Mesenchymal stem cell (in vitro differentiated cells and primary cell): Measurements from ENCODE around the gene TEX29. TPM values are rescaled to one million over a fixed set of nuclear protein-coding genes. Genes with fewer than 3 reads are reported as not detected.

ENCODE experiments used
- DNase-seq: peaks from one replicate; pipeline ENCODE4 v3.0.0-alpha.2; 2013
- H2AFZ ChIP-seq: one replicate; pipeline ENCODE4 v1.6.1; 2013; ENCODE audit warnings: low read depth, mild to moderate bottlenecking, control low read depth, inconsistent platforms, low read length, moderate library complexity
- H2AK5ac ChIP-seq: 2 replicates; pipeline ENCODE4 v1.6.1; 2013; ENCODE audit warnings: low read length, moderate library complexity, mild to moderate bottlenecking, inconsistent platforms; ENCODE audit not compliant: severe bottlenecking
- H2BK120ac ChIP-seq: one replicate; pipeline ENCODE4 v1.6.1; 2013; ENCODE audit warnings: low read depth, mild to moderate bottlenecking, inconsistent platforms, low read length, moderate library complexity
- H2BK12ac ChIP-seq, 2 experiments: one replicate each; pipeline ENCODE4 v1.6.1; 2013; ENCODE audit warnings: inconsistent platforms in 2 of 2, low read length in 2 of 2, mild to moderate bottlenecking in 2 of 2, moderate library complexity in 2 of 2, control low read depth in 1 of 2
- H2BK15ac ChIP-seq: one replicate; pipeline ENCODE4 v1.6.1; 2013; ENCODE audit warnings: mild to moderate bottlenecking, low read depth, inconsistent platforms; ENCODE audit not compliant: poor library complexity, severe bottlenecking
- H2BK5ac ChIP-seq: 2 replicates; pipeline ENCODE4 v1.6.1; 2013; ENCODE audit warnings: low read depth, mild to moderate bottlenecking, low read length, control low read depth, inconsistent platforms; ENCODE audit not compliant: poor library complexity, severe bottlenecking
- H3K14ac ChIP-seq, 2 experiments: one replicate each; pipeline ENCODE4 v1.6.1; 2013; ENCODE audit warnings: inconsistent platforms in 2 of 2, low read length in 2 of 2, control low read depth in 1 of 2, mild to moderate bottlenecking in 1 of 2, moderate library complexity in 1 of 2
- H3K18ac ChIP-seq, 2 experiments: one replicate each; pipeline ENCODE4 v1.6.1; 2013; ENCODE audit warnings: inconsistent platforms in 2 of 2, low read length in 2 of 2, control low read depth in 1 of 2, low read depth in 1 of 2, mild to moderate bottlenecking in 1 of 2
- H3K23ac ChIP-seq, 2 experiments: one replicate each; pipeline ENCODE4 v1.6.1; 2013; ENCODE audit warnings: inconsistent platforms in 2 of 2, low read length in 2 of 2, mild to moderate bottlenecking in 2 of 2, moderate library complexity in 2 of 2, control low read depth in 1 of 2
- H3K27ac ChIP-seq: 2 replicates; pipeline ENCODE4 v1.5.1; 2013; ENCODE audit warnings: mild to moderate bottlenecking, moderate library complexity, low read length, control low read depth, inconsistent platforms; ENCODE audit not compliant: poor library complexity, severe bottlenecking
- H3K27me3 ChIP-seq, 2 experiments: 2 replicates each; pipeline versions ENCODE4 v1.6.1 to v1.7.0; 2013; ENCODE audit warnings: low read length in 2 of 2, mild to moderate bottlenecking in 2 of 2, moderate library complexity in 2 of 2, control low read depth in 1 of 2, inconsistent platforms in 1 of 2; ENCODE audit not compliant: control insufficient read depth in 1 of 2, insufficient read depth in 1 of 2
- H3K36me3 ChIP-seq, 2 experiments: 2 replicates each; pipeline versions ENCODE4 v1.6.1 to v1.7.0; 2013; ENCODE audit warnings: low read length in 2 of 2, control low read depth in 1 of 2, inconsistent platforms in 1 of 2, low read depth in 1 of 2, mild to moderate bottlenecking in 1 of 2; ENCODE audit not compliant: insufficient read depth in 2 of 2, control insufficient read depth in 1 of 2
- H3K4ac ChIP-seq, 2 experiments: one replicate each; pipeline ENCODE4 v1.6.1; 2013; ENCODE audit warnings: inconsistent platforms in 2 of 2, low read length in 2 of 2, mild to moderate bottlenecking in 2 of 2, moderate library complexity in 2 of 2, control low read depth in 1 of 2, low read depth in 1 of 2
- H3K4me1 ChIP-seq: 2 replicates; pipeline ENCODE4 v1.6.1; 2013; ENCODE audit warnings: low read depth, low read length, control low read depth; ENCODE audit not compliant: control insufficient read depth, insufficient read depth
- H3K4me2 ChIP-seq: 2 replicates; pipeline ENCODE4 v1.6.1; 2013; ENCODE audit warnings: low read length, mild to moderate bottlenecking, inconsistent platforms; ENCODE audit not compliant: poor library complexity, severe bottlenecking
- H3K4me3 ChIP-seq, 2 experiments: 2 replicates each; pipeline versions ENCODE4 v1.5.1 to v1.7.0; 2013; ENCODE audit warnings: low read length in 2 of 2, mild to moderate bottlenecking in 2 of 2, control low read depth in 1 of 2, low read depth in 1 of 2; ENCODE audit not compliant: insufficient read depth in 1 of 2
- H3K79me1 ChIP-seq: replicated peaks from 2 replicates; pipeline ENCODE4 v1.6.1; 2013; ENCODE audit warnings: mild to moderate bottlenecking, control low read depth, low read length, inconsistent platforms; ENCODE audit not compliant: poor library complexity, severe bottlenecking
- H3K9ac ChIP-seq: 2 replicates; pipeline ENCODE4 v1.7.0; 2013; ENCODE audit warnings: mild to moderate bottlenecking, low read length, moderate library complexity
- H3K9me3 ChIP-seq: 2 replicates; pipeline ENCODE4 v1.7.0; 2013; ENCODE audit warnings: mild to moderate bottlenecking, low read length; ENCODE audit not compliant: control insufficient read depth
- H4K8ac ChIP-seq: one replicate; pipeline ENCODE4 v1.6.1; 2013; ENCODE audit warnings: inconsistent platforms, mild to moderate bottlenecking, low read length, moderate library complexity
- H4K91ac ChIP-seq: one replicate; pipeline ENCODE4 v1.6.1; 2013; ENCODE audit warnings: mild to moderate bottlenecking, low read length, inconsistent platforms
- WGBS: methylation state at CpG from one replicate; pipeline ENCODE4 v1.1.7; 2013; ENCODE audit warnings: mixed read lengths; 5-methylcytosine and 5-hydroxymethylcytosine counted together
- polyA plus RNA-seq, 2 experiments: library from polyadenylated mRNA; stranded (reverse); fragments of 200-250 nt; gene quantifications; one replicate each; pipeline ENCODE4 v1.2.3, GENCODE V29; 2013

TEX29 gene
- polyA plus RNA-seq (2013, experiment 1 of 2) = 0.41 TPM
- polyA plus RNA-seq (2013, experiment 2 of 2) = 0.44 TPM

GRCh38 chr13:111319998-111320911 lies at the start of gene TEX29:
TSS of gene TEX29 (plus strand) at chr13:111320642. CDS start at chr13:111320891, 249 bp downstream.
- Histone ChIP-seq H3K9ac (no peak within 1 kb of the TSS), H4K8ac (no peak within 1 kb of the TSS), H3K4me1 (peaks cover 4% of the 10 kb centered on the region), H3K27ac (no peak within 1 kb of the TSS), H3K4me2 (no peak within 1 kb of the TSS), H3K79me1 (no peaks in the 10 kb centered on the region), H3K4ac (no peak within 1 kb of the TSS), H2BK120ac (no peak within 1 kb of the TSS), H3K9me3 (no peaks in the 10 kb centered on the region), H2BK12ac (no peak within 1 kb of the TSS), H4K91ac (no peak within 1 kb of the TSS), H2BK5ac (no peak within 1 kb of the TSS), H2AFZ (no peak within 1 kb of the TSS), H3K36me3 (peaks cover 4 to 14% of the 10 kb centered on the region in 2 experiments), H2AK5ac (no peak within 1 kb of the TSS), H3K14ac (no peak within 1 kb of the TSS), H3K18ac (no peak within 1 kb of the TSS), H2BK15ac (no peak within 1 kb of the TSS), H3K23ac (no peak within 1 kb of the TSS), H3K4me3 (no peak within 1 kb of the TSS), H3K27me3 (peaks cover 0 to 18% of the 10 kb centered on the region in 2 experiments)
- 84% methylated on average over 35 of the region's 35 CpGs for WGBS
- no peak for DNase-seq

GRCh38 chr13:111270765-111271698 lies 49.4 kb upstream of the TEX29 start:
- no peaks in the 10 kb centered on the region for H3K27me3 ChIP-seq
- H3K4ac ChIP-seq = no peak overlapping the region
- no peak overlapping the region for H2BK120ac ChIP-seq
- no peak overlapping the region for H3K4me2 ChIP-seq
- H3K18ac ChIP-seq = no peak overlapping the region
- H3K79me1 ChIP-seq = peaks cover 41% of the 10 kb centered on the region
- no peak overlapping the region for H2BK5ac ChIP-seq
- H3K4me3 ChIP-seq = peak overlapping the region in 1 of 2 experiments; percentile 66
- H3K4me1 ChIP-seq = peaks cover 12% of the 10 kb centered on the region
- no peak overlapping the region for H3K23ac ChIP-seq
- no peak overlapping the region for H4K8ac ChIP-seq
- H4K91ac ChIP-seq = no peak overlapping the region
- H3K36me3 ChIP-seq = peaks cover 49 to 70% of the 10 kb centered on the region in 2 experiments
- H2AFZ ChIP-seq = no peak overlapping the region
- no peaks in the 10 kb centered on the region for H3K9me3 ChIP-seq
- no peak overlapping the region for H2BK15ac ChIP-seq
- no peak for DNase-seq
- no peak overlapping the region for H2BK12ac ChIP-seq
- H3K14ac ChIP-seq = no peak overlapping the region
- no peak overlapping the region for H3K27ac ChIP-seq
- 94% methylated on average over 20 of the region's 20 CpGs for WGBS
- no peak overlapping the region for H2AK5ac ChIP-seq
- H3K9ac ChIP-seq = peak overlapping the region; percentile 78

GRCh38 chr13:111272117-111272516 lies 48.3 kb upstream of the TEX29 start:
- H2AFZ ChIP-seq = no peak overlapping the region
- H3K4me3 ChIP-seq = no peak overlapping the region
- no peak overlapping the region for H3K23ac ChIP-seq
- DNase-seq = no peak
- no peak overlapping the region for H2BK5ac ChIP-seq
- no peak overlapping the region for H2BK15ac ChIP-seq
- H3K4ac ChIP-seq = no peak overlapping the region
- no peak overlapping the region for H3K14ac ChIP-seq
- peaks cover 12% of the 10 kb centered on the region for H3K4me1 ChIP-seq
- no peaks in the 10 kb centered on the region for H3K9me3 ChIP-seq
- peaks cover 35% of the 10 kb centered on the region for H3K79me1 ChIP-seq
- H4K8ac ChIP-seq = no peak overlapping the region
- H2BK120ac ChIP-seq = no peak overlapping the region
- no peak overlapping the region for H3K27ac ChIP-seq
- no peaks in the 10 kb centered on the region for H3K27me3 ChIP-seq
- peaks cover 47 to 81% of the 10 kb centered on the region in 2 experiments for H3K36me3 ChIP-seq
- no peak overlapping the region for H3K9ac ChIP-seq
- no peak overlapping the region for H3K18ac ChIP-seq
- 100% methylated on average over 6 of the region's 7 CpGs for WGBS
- no peak overlapping the region for H3K4me2 ChIP-seq
- no peak overlapping the region for H2AK5ac ChIP-seq
- no peak overlapping the region for H2BK12ac ChIP-seq
- H4K91ac ChIP-seq = no peak overlapping the region

- WGBS = 96% methylated on average over 8 of the region's 10 CpGs
These were observed 45.1 kb upstream of the TEX29 start for GRCh38 chr13:111275382-111275781.

More at GRCh38 chr13:111275382-111275781, 45.1 kb upstream of the TEX29 start:
- Histone ChIP-seq H3K18ac (no peak overlapping the region), H3K36me3 (peaks cover 51 to 88% of the 10 kb centered on the region in 2 experiments), H4K91ac (no peak overlapping the region), H2AFZ (no peak overlapping the region), H3K23ac (no peak overlapping the region), H3K4me2 (no peak overlapping the region), H3K4ac (no peak overlapping the region), H4K8ac (no peak overlapping the region), H2BK15ac (no peak overlapping the region), H3K27me3 (no peaks in the 10 kb centered on the region), H3K4me3 (no peak overlapping the region), H3K9ac (no peak overlapping the region), H3K79me1 (peaks cover 40% of the 10 kb centered on the region), H2BK120ac (no peak overlapping the region), H3K27ac (no peak overlapping the region), H2BK5ac (no peak overlapping the region), H3K14ac (no peak overlapping the region), H3K4me1 (peaks cover 12% of the 10 kb centered on the region), H2AK5ac (no peak overlapping the region), H2BK12ac (no peak overlapping the region), H3K9me3 (no peaks in the 10 kb centered on the region)
- no peak for DNase-seq
